T follicular helper cell (primary cell): Measurements from ENCODE around the gene TBC1D5.
"Not testable (repeated sequence)": the region's sequence is repeated elsewhere in the genome, so short reads cannot be mapped to it uniquely, and the experiment has no call there.

Experiments
- DNase-seq: peaks from one replicate; pipeline ENCODE4 v3.0.0-alpha.2; 2020; ENCODE audit warnings: low read depth

Gene TBC1D5

DNA sequence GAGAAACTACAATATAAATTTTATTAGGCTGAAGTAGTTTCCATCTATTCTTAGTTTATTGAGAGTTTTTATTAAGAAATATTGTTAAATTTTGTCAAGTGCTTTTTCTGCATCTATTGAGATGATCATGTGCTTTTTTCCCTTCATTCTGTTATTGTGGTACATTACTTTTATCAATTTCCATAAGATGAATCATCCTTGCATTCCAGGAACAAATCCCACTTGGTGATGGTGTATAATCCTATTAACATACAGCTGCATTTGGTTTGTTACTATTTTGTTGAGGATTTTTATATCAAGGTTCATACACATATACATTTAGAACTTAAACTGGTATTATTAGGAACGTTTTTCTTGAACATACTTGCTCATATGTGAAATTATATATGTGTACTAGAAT is 199.8 kb downstream of the TBC1D5 start:
- DNase-seq, result no peak

DNA sequence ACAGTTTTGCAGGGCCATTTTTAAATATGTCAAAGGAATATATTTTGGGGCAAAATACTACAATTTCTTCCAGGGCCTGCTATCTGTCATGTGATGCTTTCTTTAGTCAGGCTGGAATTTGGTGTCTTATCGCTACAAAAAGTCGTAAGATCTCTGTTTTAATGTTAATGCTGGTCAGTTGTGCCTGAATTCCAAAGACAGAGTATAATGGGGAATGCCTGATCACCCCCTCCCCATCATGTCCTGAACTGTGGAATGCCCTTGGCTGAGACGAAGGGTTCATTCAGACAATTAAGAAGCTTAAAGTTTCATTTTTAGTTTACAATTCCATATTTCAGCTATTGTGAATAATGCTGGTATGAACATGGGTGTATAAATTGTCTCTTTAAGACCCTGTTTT is 203.0 kb downstream of the TBC1D5 start:
- DNase-seq, result no peak

DNA sequence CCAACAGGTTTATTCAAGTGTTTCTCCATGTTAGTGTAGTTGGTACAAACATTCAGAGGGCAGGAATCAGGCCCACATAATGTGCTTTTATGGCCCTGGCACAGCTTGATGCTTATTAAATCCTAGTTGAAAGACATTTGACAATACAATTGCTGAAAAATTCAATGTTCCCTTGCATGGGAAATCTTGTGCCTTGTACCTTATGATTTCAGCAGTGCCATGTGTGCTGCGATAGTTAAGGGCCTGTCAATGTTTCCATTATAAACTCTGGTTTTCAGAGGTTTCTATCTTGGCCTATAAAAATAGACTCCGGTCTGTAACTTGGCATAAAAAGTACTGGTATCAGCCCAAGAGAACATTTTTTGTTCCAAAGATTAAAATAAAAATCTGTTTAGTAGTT is 207.2 kb downstream of the TBC1D5 start:
- no peak for DNase-seq

DNA sequence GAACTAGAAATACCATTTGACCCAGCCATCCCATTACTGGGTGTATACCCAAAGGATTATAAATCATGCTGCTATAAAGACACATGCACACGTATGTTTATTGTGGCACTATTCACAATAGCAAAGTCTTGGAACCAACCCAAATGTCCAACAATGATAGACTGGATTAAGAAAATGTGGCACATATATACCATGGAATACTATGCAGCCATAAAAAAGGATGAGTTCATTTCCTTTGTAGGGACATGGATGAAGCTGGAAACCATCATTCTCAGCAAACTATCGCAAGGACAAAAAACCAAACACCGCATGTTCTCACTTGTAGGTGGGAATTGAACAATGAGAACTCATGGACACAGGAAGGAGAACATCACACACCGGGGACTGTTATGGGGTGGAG is 210.0 kb downstream of the TBC1D5 start:
- DNase-seq, result not testable (repeated sequence)

DNA sequence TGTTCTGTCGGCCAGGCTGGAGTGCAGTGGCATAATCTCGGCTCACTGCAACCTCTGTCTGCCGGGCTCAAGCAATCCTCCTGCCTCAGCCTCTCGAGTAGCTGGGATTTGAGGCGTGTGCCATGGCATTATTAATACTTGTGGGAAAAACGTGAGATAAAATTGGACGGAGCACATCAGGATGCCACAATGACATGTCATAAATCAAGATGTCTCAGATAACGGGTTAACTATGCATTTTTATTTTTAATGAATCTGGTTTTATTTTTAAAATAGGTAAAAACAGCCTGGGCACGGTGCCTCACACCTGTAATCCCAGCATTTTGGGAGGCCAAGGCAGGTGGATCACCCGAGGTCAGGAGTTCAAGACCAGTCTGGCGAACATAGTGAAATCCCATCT is 212.8 kb downstream of the TBC1D5 start:
- no peak for DNase-seq

DNA sequence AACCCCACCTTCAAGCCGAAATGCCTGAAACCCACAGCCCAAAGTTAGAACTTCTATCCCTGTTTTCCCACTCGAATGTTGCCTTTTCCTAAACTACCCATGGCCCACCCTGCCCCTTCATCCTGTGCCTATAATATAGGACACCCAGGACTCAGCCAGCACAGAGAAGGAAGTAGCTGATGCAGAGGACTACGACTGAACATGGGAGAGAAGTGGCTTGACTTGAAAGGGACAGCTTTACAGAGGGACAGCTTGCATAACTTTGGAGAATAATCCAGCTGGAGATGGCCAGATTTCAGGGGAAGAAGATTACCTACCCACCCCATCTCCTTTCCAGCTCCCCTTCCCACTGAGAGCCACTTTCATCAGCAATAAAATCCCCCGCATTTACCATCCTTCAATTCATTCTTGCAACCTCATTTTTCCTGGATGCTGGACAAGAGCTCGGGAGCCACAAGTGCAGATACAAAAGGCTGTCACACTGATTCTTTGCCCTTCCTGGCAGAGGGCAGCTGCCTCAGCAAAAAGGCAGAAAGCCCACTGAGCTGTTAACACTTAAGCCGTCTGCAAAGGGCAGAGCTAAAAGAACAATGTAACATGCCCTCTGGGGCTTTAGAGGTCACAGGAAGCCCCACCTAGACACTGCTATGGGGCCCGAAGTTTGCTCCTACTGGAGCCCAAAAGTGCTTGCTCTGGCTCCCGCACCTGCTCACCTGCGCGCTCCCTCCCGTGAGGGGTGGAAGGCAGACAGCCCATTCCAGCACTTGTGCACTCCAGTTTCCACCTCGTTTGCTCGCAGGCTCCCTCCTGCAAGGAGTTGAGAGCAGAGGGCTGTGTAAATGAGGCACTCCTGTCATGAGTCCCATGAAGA is 224.0 kb downstream of the TBC1D5 start:
- no peak for DNase-seq

DNA sequence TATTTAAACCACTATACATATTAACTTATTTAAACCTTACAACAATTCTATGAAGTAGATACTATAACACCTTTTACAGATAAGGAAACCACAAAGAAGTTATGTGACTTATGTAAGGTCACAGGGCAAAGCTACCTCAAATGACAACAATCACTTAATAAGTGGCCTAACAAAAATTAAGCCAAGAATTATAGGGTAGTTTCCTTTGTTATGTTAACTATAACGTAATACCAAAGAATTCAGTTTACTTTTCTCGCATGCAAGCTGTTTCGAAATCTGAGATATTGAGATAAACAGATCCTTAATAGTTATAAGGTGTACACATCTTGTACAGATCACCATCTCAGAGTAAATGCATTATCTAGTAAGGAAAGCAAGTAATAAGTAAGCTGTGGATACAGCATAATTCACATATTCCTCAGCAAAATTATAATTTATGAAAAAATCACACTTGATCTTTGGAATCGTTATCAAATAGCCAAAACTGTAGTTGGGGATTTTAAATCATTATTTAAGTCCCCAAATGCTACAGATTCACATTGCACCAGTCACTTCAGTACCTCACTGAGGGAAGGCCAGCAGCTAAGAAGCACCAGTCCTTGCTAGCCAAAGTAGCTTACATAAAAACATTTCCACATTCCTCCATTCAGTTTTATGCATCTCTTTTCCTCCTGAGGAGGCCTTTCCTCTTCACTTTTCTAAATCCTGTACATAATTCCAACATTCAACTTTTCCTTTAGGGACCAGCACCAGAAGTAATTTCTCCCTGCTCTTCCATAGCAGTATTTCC is 226.8 kb downstream of the TBC1D5 start:
- DNase-seq, result no peak

DNA sequence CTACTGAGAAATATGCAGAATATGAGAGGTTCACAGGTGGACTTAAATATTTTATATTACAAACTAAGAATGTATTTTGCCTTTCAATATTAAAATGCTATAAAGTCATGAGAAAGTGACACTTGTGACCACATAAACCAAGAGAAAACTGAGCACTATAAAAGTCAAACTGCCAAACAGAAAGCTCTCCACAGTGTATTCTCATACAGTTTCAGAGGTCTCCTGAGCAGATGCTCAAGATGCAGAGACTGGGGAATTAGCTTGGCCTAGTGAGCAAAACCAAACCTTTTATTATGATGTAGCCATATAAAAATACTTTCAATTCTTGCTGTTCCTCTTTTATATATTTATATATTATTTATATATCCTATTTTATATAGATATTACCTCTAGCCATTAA is 227.8 kb downstream of the TBC1D5 start:
- DNase-seq, result no peak

DNA sequence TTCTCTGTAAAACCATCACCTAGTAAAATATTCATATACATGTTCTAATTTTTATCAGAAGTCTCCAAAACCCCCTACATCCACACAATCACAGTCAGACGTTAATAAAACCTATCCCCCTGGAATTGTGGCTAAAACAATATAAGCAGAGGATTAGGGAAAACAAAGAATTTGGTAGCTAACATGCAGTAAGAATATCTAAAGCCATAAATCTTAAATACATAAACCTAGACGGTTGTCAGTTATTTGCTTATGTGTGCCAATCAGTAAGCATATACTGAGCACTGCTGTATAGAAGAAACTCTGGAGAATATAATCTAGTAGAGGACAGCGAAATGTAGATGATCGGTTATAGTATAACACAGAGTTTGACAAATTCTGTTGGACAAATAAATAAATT is 232.2 kb downstream of the TBC1D5 start:
- no peak for DNase-seq

DNA sequence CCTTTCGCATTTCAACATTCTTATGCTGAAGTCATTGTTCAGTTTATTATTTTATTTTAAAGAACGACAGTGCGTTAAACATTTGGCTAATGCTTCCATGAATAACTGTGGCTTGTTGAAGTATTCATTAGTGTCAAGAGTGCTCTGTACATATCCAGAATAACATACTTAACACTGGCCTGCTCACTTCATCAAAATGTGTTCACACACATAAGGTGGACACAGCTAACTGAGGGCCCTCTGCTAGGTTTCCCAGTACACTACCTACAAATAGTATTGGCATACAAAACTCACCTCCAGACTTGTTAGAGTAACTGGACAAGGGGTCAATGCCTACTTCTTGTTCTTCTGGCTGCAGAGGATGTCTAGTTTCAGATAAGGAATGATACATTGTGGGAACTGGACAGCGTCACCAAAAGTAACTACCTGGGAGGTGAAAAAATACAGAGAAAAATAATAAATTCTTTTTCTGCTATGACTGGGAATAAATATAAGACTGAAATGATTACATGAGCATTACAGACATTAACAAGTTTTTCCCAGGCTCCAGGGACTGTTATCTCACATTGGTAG is 234.2 kb downstream of the TBC1D5 start:
- no peak for DNase-seq

DNA sequence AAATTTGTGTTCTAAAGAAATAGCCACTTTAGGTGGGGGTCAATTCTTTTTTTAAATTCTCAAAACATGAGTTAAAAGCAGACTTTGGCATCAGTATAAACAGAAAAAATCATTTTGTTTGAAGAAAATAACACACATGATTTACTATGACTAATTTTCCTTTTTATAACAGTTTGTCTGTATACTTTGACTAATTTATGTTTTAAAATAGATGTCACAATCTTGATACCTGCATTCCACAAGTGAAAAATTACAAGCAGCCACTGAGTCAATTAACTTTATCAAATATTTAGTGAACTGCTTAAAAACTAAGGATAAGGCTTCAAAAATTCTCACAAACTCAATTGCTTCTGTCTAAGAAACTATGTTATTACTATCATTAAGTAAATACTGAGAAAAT is 235.0 kb downstream of the TBC1D5 start:
- DNase-seq, result no peak

DNA sequence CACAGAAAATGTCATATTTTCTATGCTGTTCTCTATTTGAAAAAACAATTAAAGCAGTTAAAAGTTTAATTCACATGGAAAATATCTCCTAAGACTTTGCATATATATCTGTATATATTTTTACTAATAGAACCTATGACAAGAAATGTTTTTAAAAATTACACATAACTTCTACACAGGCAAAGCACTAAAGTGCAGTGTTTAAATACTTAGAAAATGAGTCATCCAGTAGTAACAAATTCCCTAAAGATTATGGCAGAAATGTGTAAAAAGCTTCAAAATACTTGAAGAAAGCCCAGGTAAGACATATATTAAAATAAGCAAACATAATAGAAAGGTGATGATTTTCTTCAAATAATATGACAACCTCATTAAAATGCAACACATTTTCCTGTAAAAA is 236.6 kb downstream of the TBC1D5 start:
- DNase-seq, result no peak

DNA sequence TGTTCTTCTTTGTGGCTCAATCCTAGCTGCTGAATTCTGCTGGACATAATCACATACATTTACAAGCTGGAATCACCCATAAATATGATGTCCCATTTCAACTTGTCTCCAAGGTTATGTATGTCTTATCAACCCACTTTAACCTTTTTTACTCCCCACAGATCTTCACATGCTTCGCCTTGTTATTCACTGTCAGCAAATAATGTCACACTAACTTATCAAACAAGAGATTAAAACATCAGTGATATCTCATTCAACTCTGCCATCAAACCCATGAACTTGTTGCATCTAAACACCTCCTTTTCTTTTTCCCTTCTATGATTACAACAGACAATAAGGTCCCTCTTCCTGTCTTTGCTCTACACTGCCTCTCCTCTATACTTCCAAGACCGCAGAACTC is 240.7 kb downstream of the TBC1D5 start:
- DNase-seq, result no peak

DNA sequence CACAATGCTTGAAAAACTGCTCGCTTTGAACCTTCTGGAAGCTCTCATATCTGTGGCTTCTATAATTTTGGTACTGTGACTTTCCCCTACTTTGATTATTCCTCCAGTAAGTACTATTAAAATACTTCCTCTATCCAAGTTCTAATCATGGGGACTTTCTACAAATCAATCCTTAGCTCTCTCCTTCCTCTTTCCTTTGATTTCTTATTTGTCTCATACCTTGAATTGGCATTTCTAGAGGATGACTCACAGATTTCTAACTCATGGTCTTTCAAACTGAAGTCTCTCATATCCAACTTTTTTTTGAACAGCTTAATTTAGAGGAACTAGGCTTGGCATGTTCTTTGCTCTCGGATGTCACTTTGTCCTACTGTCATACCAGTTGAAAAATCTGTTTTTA is 241.8 kb downstream of the TBC1D5 start:
- no peak for DNase-seq

DNA sequence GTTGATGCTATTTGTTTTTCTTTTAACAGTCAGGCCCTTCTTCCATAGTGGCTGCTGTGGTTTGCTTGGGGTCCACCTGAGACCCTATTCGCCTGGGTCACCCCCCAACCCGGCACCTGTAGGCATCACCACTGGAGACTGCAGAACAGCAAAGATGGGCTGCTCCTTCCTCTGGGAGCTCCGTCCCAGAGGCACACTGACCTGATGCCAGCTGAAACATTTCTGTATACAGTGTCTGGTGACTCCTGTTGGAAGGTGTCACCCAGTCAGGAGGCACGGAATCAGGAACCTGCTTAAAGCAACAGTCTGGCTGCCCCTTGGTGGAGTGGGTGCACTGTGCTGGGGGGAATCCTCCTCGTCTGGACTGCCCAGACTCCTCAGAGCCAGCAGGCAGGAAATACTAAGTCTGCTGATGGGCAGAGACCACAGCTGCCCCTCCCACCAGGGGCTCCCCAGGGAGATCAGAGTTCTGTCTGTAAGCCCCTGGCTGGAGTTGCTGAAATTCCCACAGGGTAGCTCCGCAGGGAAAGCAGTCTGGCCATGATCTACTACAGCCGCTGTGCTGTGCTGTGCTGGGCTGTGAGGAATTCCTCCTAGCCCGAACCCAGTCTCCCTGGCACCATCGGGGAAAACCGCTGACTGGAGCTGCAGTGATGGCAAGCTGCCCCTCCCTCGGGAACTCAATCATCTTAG is 248.2 kb downstream of the TBC1D5 start:
- DNase-seq, result no peak

DNA sequence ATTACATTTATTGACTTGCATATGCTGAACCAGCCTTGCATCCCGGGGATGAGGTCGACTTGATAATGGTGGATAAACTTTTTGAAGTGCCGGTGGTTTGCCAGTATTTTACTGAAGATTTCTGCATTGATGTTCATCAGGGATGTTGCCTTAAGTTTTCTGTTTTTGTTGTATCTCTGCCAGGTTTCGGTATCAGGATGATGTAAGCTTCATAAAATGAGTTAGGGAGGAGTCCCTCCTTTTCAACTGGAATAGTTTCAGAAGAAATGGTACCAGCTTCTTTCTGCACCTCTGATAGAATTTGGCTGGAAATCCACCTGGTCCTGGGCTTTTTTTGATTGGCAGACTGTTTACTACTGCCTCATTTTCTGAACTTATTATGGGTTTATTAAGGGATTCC is 250.8 kb downstream of the TBC1D5 start:
- no peak for DNase-seq

DNA sequence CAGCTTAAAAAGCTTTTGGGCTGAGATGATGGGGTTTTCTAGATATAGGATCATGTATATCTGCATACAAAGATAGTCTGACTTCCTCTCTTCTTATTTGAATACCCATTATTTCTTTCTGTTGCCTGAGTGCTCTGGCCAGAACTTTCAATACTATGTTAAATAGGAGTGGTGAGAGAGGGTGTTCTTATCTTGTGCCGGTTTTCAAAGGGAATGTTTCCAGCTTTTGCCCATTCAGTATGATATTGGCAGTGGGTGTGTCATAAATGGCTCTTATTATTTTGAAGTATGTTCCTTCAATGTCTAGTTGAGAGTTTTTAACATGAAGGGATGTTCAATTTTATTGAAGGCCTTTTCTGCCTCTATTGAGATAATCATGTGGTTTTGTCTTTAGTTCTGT is 251.2 kb downstream of the TBC1D5 start:
- DNase-seq, result not testable (repeated sequence)

DNA sequence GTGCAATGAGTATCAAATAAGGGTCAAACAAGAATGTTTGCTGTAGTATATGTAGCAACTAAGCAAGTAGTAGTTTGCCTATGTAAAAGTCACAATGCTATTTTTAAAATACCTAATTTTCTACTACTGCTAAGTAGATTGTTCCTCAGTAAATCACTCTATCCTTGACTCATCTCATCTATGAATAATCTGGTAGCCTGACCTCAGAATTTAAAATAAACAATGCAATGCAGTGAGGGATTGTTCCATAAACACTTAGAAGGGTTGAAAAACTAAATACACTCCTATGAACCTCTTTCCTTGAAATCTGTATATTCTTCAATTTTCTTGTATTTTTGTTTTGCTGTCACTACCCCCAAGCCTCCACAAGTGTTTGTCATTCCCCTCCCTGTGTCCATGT is 253.3 kb downstream of the TBC1D5 start:
- no peak for DNase-seq

DNA sequence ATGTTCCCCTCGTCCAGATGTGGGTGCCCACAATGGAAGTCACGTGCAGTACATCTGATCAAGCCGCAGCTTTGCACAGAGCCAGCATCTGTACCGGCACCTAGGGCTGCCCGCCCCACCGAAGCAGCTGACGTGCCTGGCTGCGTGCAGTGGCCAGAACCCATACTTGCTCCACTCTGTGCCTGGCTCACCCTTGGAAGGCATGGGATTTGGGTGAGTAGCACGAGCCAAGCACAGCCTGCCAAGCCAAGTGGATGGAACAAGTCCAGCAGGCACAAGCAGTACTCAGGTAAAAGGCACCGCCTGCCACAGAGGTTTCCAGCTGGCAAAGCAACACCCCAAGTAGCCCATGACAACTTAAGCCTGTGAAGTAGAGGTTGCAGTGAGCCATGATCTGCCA is 261.3 kb downstream of the TBC1D5 start:
- no peak for DNase-seq

DNA sequence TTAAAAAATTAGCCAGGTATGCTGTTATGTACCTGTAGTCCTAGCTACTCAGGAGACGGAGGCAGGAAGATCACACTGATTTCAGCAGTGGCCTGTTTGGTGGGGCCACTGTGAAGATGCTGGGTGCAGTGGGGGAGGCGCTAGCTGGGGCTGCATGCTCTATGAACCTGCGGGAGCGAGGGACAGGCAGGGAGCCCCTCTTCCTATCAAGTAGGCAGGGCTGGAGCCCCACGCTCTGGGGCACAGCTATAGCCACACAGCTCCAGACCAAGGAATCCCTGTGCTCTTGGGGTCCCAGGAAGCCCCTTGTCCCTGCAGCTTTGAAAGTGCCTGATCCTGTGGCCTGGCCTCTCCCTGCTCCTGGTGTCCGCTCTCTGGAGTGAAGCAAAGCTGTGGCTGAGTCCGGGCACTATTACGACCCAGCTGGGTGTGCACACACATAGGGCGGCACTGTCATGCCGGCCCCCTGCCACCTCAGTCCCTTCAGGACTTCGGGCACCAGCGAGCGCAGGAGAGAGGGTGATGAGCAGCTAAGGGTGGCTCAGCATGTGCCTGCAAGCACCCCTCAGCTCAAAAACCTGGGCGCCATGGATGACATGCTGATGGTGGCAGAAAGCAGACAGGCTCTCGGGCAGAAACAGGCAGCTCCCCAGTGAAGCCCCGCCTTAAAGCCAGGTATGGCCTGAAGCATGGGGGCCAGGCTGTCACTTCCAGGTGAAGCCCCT is 262.6 kb downstream of the TBC1D5 start:
- no peak for DNase-seq

DNA sequence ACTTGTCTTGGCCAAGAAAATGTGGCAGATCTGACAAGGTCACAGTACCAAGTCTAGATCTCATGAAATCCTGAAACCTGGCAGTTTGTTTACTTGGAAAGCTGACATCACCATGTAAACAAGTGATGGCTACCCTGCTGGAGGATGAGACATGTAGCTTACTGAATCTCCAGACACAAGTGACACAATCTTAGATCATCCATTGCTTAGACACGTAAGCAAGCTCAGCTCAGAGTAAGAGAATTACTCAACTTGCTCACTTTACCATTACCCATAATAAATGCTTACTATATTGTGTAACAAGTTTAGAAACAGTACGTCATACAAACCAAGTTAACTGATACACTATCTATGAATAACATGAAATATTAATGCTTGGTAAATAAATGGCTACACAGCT is 263.8 kb downstream of the TBC1D5 start:
- DNase-seq, result no peak

DNA sequence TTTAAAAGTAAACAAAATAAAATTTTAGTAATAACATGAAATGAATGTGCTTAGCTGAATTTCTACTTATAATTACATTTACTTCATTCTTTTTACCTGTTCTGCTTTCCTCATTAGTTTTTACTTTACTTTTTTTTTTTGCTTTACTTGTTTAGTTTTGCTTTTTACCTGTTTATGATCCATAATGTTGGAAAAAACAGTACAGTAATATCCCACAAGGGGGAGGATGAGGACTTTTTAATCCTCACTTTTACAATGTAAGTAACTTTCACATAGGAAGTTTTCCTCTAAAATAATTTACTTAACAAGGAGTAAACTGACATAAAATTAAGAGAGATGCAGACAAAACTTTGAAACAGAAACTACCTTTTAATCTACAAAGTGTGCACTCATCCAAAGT is 268.7 kb downstream of the TBC1D5 start:
- no peak for DNase-seq
